B cell (primary cell): ENCODE results near the gene SHC3.

Experiments
- CTCF ChIP-seq: fragments of 200-600 bp; IDR thresholded peaks from one replicate; pipeline ENCODE4 v1.8.0; 2022; ENCODE audit warnings: antibody characterized with exemption, mild to moderate bottlenecking
- EZH2 ChIP-seq: IDR thresholded peaks from 2 replicates; pipeline ENCODE4 v1.6.1; 2012; ENCODE audit warnings: borderline replicate concordance, low read depth, mild to moderate bottlenecking, moderate library complexity, low read length; ENCODE audit not compliant: insufficient read depth, poor library complexity, severe bottlenecking

GRCh38 chr9:89079391-89079790, 99.2 kb downstream of the SHC3 start:
- no peak for TF ChIP-seq CTCF
- no peak for TF ChIP-seq EZH2
